Amygdala (tissue), 56 donors: ENCODE data around the gene ZNF608.
A peak's percentile ranks its signal among the peaks of the same experiment; 100 is the strongest.

ENCODE experiments used
- DNase-seq, 56 donors: peaks; one replicate each; lab custom pipeline; 2025; lab: John Stamatoyannopoulos, UW

The ZNF608 gene, protein sequence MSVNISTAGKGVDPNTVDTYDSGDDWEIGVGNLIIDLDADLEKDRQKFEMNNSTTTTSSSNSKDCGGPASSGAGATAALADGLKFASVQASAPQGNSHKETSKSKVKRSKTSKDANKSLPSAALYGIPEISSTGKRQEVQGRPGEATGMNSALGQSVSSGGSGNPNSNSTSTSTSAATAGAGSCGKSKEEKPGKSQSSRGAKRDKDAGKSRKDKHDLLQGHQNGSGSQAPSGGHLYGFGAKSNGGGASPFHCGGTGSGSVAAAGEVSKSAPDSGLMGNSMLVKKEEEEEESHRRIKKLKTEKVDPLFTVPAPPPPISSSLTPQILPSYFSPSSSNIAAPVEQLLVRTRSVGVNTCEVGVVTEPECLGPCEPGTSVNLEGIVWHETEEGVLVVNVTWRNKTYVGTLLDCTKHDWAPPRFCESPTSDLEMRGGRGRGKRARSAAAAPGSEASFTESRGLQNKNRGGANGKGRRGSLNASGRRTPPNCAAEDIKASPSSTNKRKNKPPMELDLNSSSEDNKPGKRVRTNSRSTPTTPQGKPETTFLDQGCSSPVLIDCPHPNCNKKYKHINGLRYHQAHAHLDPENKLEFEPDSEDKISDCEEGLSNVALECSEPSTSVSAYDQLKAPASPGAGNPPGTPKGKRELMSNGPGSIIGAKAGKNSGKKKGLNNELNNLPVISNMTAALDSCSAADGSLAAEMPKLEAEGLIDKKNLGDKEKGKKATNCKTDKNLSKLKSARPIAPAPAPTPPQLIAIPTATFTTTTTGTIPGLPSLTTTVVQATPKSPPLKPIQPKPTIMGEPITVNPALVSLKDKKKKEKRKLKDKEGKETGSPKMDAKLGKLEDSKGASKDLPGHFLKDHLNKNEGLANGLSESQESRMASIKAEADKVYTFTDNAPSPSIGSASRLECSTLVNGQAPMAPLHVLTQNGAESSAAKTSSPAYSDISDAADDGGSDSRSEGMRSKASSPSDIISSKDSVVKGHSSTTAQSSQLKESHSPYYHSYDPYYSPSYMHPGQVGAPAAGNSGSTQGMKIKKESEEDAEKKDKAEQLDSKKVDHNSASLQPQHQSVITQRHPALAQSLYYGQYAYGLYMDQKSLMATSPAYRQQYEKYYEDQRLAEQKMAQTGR (N-terminal part only)

DNA sequence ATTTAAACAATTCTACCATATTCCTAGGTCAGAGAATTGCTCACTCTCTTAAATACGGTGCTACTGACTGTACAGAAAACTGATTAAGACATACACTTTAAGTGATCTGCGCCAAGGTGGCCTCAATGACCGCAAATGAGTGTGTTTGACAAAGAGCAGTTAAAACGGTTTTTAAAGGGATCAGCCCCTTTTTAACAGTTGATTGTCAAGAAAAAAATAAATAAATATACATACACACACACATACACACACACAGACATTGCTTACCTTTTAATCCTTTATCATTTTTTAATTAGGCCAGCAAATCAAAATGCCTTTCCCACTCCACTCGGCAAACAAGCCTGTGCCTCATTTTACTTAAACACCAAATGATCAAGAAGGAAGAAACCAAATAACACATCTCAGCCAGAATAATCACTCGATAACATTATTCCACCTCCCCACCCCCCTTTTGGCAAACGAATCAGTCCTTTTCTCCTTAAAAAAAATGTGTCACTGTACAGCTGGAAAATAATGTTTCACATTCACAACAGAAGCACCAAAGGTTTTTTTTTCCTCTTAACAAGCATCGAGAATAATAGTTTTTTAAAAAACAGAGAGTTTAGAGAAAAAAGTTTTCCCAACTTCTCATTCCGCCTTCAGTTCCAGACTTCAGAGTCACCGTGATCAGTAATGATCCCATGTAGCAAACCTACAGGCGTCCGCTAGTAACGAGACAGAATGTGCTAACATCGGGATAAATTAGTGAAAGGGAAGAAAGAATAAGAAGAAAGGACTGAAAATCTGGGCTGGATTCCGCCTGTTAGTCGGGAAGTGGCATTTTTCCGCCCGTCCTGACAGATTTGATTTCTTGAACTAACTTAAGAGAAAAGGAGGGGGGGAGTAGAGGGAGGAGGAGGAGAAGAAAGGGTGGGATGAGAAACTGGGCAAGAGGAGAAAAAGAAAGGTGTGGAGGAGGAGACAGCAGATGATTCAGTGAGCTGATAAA, at the start of gene ZNF608:
Gene ZNF608 (minus strand): TSS at position 712 of the 988 bp plus-strand sequence. CDS start 1,650 bp downstream, outside the sequence.
- peak in 24 of 56 donors; percentile 17 to 69 (median 35) for DNase-seq

DNA sequence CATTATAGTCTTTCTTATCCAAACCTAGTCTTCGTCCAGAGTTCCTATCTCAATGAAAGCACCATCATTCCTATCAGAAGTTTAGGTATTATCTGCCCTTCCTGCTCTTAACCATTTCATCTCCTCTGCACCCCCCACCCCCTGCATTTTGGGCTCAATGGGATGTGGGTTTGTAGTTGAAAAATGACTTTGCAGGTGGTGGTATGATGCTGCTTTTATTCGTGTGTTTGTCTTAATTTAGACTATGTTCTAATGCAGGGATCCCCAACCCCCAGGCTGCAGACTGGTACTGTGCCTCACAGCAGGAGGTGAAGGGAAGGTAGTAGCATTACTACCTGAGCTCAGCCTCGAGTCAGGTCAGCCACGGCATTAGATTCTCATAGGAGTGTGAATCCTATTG, 49.4 kb upstream of the ZNF608 start:
- DNase-seq = no peak

DNA sequence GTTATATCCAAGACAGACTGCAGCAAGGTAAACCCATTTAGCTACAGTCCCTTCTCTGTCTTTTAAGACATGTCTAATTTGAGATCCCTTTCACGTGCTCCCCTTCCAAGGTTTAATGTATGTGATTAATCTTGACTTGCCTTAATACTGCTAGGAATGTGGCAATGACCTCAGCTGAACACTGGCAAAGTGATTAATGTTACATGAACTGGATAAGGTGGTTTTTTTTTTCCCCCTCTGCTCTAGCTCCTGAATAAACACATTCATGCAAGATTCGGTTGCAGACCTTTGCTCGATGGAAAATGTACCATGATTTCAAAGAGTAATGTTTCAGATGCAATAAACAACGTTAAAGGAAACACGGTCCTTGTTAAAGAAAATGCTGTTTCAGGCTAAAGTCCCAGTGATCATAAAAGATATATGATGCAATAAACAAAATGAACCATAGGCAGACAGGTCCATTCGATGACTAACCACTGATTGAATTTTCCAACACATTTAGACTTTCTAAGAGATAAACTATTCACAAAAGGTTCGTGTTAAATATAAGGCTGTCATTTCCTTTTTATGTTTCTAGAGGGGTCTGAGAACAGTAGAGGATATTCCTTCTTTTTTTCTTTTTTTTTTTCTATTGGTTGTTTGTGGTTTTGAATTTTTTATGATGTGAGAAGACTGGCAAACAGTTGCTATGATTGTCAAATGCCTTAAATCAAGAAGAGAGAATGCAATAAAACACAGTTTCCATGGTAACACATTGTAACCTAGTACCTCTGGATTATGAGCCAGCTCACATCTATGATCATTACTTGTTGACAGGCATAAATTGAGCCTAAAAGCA, 44.7 kb upstream of the ZNF608 start:
- DNase-seq = no peak

DNA sequence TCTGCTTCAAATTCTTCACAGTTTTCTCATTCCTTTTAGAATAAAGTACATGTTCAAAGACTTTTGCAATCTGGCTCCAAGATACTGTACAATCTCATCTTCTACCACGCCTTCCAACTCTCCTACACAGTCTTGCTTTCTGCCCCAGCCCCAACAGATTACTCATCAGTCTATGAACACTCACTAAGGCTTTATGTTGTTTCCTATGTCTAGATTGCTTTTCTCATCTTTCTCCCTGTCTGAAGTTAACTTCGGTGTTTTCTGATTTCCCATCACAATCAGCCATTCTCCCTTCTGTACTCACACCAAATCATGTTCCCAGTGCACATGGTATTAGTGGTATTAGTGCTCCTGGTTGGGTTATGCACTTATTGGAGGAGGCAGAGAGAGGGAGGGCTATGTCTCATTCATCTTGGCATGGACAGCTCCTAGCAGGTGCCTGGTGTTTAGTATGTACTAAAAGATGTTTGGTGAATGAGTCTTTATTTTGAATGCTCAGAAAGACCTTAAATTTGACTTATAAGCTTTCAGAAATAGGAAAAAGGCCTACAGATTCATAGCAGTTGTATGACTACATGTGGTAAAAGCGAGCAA, 44.0 kb upstream of the ZNF608 start:
- peak in 2 of 56 donors; percentile 3 to 21 for DNase-seq

DNA sequence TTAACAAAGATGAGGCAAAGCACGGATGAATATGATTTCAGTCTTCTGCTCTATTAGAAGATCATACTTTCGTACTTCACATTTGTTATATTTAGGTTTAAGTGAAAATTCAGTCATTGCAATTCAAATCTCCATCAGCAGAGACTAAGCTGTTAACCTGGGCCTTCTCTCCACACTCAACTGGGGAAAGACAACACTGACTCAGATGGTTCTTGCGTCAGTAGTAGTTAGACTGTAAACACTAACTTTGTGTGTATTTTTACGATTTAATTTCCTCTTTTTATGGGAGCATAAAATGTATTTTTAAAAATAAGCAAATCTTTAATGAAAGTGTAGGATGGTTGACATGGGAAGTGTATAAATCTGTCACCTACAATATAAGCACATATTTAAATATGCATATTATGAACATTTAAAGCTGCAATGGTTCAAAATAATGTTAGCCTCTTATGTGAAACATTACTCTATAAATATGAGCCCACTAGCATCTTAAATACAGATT, 42.7 kb upstream of the ZNF608 start:
- DNase-seq = no peak

DNA sequence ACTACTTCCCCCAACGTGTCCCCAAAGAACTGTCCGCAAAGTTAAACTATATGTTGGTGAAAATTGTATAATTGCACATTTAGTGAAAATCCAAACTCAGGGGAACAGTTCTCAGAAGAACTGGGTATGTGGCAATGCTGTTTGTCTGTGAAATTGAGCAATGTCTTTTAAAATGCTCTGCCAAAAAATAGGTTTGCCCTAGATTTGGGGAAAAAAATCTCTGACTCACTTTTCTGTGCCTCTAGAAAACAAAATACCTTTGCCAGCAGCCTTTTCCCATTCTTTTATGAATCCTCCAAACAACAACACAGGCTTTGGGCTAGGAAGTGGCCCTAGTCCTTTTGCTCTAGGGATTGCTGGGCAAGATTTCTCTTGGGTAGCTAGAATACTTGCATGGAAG, 37.4 kb upstream of the ZNF608 start:
- no peak for DNase-seq

DNA sequence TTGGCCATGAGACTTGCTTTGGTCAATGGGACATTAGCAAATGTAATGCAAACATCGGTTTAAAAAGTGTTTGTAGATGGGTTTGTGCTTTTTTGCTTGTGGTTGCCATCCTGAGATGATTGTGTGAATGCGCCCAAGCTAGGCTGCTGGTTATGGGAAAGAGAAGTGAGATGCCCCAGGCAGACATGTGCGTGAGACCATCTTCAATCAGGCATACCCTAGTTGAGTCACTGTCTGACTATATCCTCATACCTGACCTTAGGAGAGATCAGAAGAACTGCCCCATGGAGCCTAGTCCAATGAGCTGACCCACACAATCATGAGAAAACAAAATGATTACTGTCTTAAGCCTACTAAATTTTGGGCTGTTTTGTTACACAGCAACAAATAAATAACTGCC, 36.8 kb upstream of the ZNF608 start:
- no peak for DNase-seq

DNA sequence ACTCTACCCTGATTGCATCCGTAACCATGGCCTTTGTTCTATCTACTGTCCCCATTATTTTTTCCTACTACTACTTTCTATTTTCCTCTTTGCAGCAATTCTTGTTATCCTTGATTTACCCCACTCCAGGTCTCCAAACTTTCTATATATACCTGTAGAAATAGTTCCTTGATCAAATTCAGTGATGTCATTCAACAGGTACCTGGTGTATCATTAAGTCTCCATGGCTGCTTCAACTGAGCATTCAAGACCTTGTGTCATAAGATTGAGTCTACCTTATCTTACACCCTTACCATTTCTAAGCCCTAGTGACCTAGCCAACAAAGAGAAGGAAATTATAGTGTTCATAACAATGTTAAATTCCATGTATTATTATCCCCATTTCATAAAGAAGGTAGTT, 35.8 kb upstream of the ZNF608 start:
- DNase-seq = no peak

DNA sequence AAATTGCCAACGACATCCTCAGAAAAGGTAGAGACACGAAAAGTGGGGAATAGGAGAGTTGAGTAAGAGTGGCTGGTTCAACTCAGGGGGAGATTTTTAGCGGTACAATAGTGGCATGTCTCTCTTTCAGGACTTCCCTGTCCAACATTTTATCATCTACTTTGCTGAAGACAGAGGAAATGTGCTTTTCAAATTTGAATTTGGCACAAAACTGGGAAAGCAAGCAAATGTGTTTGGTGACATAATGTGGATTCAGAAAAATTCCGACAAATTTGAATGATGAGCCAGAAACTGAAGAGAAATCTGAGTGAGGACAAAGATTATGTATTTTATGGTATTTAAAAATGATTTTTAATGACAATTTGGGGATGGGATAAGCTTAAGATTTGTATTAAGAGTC, 33.6 kb upstream of the ZNF608 start:
- DNase-seq = no peak

DNA sequence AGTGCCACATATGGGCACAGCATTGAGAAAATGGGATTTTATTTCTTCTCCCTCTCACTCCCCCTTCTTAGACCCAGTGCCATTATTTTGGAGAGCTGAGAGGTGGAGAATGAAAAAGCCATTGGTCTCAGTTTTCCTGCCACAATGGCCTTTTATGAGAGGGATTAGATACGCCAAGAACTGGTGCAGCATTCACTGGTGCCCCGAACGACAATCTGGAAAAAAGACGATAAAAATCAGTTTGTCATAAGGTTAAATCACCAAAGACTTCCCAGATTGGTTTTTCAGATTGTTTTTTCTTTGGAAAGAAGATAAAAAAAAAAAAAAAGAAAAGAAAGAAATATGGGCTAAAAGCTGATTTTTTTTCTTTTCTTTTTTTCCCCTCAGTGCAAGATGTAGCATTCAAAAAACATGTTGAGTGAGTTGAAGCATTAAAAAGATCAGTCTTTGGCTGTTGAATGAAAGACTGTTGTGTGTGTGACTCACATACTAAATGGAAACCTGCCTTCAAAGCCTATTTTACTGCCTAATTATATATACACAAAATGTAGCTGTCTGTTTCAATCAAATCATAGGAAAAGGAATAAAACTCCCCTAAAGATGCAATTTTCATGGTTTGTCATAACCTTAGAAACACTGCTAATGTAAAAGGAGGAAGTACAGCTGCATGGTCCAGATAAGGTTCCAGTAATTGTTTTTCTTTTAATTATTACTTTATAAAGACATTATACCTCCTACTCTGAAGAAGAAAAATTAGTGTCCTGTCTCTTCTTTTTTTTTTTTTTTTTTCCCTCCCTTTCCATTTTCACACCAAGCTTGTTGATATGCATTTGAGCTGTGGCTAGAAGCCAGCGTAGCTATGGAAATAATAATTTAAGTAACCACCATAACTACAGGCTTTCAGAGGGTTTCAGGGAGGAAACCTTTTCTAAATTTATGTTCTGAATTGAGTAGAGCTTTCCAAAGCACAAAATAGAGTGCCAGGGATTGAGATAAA, 27.2 kb upstream of the ZNF608 start:
- peak in 15 of 56 donors; percentile 2 to 58 (median 17) for DNase-seq

DNA sequence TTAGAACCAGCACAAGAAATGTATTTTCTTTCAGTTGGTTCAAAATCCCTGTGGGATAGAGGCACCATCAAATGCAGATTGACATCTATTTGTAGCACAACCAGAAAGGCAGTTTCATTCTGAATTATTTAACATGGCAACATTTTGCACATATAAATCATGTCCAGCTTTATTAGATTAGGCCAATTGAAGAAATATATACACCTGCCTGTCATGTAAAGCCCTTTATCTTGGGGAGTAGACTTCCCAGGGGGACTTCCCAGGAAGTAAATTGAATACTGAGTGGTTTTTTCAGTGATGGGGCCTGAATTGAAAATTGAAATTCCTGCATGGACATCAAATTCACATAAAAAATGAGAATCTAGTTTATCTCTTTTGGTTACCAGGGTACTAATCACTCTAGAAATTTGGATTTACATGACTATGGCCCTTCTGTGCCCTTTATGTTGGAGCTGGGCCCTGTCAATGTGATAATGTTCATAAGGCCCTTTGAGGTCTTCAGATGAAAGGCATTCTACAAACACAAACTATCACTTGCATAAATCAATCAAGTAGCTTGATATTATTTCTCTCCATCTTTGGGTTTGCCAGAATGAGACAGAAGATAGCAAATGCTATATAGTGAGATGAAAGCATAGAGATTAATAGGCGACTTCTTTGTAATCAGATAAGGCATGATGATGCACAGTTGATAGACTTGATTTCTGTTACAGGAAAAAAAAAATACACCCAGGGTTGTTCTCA, 26.2 kb upstream of the ZNF608 start:
- DNase-seq = no peak

DNA sequence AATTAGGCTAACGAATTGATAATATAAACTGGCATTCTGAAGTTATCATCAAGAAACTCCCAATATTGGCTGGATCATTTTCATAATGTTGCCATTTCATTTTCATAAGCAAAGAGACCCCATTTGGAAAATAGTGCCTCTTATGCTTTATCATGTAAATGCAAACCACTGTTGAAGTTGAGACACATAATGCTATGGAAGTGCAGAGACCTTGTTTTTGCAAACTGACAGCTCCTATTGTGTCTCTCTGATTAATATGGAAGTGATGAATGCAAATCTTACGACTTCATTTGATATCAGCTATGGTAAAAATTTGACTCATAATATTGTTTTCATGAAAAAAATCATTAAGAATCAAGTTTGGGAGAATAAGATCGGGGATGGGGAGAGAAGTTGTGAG, 25.3 kb upstream of the ZNF608 start:
- DNase-seq = no peak

DNA sequence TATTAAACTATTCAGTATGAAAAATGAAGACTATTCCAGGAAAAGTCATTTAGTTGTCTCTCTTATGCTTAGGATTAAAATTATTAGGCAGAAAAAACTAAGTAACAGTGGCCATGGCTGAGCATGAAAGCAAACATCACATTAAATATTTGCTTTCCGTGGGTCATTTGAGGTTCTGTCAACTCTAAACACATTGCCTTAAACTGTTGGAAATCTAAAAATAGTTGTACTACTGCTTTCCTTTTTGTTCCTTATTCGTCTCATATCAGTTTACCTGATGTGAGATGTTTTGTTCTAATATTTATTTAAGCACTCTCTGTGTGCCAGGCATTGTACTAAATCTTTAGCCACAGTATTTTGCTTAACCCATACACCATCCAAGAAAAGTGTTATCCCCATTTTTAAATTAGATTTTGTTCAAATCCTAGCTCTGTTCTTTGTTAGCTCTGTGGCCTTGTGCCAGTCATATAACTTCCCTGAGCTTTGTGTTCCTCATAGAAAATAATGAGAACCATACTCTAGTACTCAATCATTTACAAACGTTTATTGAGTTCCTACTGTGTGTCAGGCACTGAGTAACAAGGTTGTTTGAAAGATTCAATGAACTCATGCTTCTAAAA, 18.7 kb upstream of the ZNF608 start:
- DNase-seq = no peak

DNA sequence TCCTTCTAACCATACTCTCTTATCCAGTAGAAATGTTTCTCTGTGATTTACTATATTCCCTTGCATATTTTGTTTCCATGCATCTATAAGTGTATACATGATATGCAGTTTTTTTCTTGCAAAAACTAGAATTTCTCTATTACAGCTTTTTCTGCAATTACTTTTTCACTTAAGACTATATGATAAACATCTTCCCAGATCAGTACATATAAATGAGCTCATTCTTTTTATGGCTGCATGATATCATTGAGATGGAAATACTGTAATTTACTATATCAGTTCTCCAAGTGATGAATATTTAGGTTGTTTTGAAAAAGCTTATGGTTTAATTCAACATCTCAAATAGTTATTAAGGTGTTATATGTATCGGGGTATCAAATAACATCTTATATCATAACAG, 18.1 kb upstream of the ZNF608 start:
- DNase-seq = no peak

DNA sequence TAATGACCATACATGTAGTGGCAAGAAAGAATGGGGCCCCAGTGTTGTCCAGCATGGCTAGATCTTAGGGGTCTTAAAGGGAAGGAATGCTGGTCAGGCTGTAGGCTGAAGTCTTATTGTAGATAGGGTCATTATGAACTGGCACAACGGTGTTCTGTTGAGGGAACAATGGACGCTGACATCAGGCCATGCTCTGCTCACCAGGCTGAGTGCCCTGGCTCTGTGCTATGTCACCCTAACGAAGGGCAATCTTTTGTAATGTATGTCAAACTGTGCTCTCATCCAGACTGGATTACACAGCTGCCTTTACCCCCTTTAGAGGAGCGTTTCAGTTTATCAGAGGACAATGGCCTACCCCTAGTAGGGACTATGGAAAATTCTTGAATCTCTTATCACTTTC, 14.6 kb upstream of the ZNF608 start:
- peak in 15 of 56 donors; percentile 4 to 55 (median 30) for DNase-seq

DNA sequence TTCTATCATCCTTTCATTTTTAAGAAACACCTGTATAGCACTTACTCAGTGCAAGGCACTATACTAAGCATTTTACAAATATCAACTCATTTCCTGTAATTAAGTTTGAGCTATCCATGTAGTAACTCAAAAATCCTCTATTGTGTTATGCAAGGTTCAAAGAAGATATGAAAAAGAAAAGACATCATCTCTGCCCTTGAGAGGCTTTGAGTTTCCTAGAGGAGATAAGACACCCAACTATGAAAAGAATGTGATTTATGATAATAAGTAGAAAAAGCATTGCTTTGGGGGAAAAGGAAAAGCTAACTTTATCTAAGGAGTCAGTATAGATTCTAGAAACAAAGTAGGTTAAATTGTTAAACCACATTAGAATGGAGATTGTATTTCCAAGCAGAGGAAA, 14.2 kb upstream of the ZNF608 start:
- no peak for DNase-seq
